Endometrial microvascular endothelial cells (primary cell): ENCODE measurements around the gene CDH23. TPM values are rescaled to one million over a fixed set of nuclear protein-coding genes. Genes with fewer than 3 reads are reported as not detected.
"Not testable (repeated sequence)": the region's sequence is repeated elsewhere in the genome, so short reads cannot be mapped to it uniquely, and the experiment has no call there.

ENCODE experiments used
- in situ Hi-C: cut with HindIII; loops from 2 replicates; pipeline ENCODE4 v1.10.0; 2017; ENCODE audit warnings: low sequenced_read_pairs, low pct_unique_long_range_greater_than_20kb; ENCODE audit errors: inconsistent ontology term
- total RNA-seq: library from RNA; depleted of rRNA; stranded (reverse); fragments of >200 nt; gene quantifications from one replicate; pipeline ENCODE4 v1.2.3, GENCODE V29; 2015; ENCODE audit errors: inconsistent ontology term

CDH23 gene
- total RNA-seq, 1 donor from 2014 or later = 0.09 TPM

DNA sequence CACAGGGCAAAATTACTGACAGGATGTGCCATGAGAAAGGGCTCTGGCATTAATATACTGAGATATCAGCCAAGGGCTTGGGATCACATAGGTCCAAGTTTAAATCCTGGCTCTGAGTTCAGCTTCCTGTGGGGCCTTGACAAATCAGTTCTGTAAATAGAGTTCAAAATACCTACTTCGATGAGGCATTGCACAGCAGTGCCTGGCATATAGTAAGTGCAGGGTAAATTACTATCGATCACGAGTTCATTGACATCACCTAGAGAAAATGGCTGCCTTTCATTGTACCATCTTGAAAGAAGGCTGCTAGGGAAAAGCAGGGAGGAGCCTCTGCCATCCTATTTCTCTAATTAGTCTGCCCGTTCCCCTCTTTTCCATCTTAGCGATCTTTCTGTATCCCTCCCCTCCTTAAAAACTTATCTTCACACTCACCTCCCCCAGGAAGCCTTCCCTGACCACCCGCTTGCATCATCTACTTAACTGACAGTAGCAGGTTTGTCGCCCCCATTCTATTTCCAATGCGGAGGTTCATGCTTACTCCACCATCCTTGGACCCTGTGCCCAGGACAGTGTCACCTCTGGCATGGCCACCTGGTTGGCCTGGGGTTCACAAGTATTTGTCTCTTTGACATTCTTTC, 198.3 kb downstream of the CDH23 start:
- in situ Hi-C loops = no loop called here

DNA sequence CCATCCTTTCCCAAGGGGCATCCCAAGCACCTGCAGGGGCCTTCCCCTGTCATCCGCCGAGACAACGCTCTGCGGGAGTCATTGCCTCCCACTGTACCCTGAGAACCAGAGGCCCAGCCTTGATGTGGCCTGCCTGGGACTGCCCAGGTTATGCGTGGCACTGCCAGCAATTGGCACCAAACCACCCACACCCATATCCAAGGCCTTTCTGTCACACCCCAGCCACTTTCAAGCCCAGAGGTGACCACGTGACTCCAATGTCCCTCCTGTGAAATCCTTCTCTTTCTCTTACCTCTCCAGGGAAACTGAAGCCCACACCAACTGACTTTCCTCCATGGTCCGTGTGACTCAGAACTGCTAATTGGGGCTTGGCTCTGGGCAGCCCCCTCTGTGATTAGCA, 198.9 kb downstream of the CDH23 start:
- in situ Hi-C loops = no loop called here

DNA sequence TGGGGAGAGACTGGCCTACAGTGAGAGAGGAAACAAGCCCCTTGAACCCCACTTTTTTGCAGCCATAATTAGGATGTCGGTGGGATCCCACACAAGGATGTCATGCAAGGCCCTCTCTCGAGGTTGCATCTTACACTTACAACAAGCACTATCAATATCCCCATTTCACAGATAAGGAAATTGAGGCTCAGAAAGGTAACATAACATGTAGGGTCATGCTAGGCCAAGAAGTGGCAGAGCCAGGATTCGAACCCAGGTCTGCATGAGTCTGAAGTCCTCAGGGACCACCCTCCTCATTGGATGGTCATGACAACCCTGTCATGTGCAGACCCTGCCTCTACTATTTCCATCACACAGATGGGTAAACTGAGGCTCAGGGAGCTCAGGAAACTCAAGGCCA, 199.4 kb downstream of the CDH23 start:
- in situ Hi-C loops = no loop called here

DNA sequence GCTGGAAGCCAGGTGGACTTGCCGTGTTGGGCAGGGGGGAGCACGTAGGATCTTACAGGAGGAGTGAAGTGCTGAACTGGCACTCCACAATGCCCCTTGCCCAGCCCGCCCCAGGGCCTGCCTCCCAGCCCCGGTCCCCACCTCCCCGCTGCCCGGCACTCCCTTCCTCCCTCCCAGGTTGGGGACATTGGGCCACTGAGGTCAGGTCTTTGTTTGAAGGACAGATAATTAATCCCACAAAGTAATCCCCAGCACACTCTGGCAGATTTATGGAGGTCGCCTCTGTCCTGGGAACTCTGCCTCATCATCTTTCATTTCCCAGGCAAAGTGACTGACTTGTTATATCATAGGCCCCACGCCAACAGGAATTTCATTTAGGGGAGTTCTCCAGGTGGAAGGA, 200.0 kb downstream of the CDH23 start:
- in situ Hi-C loops = no loop called here

DNA sequence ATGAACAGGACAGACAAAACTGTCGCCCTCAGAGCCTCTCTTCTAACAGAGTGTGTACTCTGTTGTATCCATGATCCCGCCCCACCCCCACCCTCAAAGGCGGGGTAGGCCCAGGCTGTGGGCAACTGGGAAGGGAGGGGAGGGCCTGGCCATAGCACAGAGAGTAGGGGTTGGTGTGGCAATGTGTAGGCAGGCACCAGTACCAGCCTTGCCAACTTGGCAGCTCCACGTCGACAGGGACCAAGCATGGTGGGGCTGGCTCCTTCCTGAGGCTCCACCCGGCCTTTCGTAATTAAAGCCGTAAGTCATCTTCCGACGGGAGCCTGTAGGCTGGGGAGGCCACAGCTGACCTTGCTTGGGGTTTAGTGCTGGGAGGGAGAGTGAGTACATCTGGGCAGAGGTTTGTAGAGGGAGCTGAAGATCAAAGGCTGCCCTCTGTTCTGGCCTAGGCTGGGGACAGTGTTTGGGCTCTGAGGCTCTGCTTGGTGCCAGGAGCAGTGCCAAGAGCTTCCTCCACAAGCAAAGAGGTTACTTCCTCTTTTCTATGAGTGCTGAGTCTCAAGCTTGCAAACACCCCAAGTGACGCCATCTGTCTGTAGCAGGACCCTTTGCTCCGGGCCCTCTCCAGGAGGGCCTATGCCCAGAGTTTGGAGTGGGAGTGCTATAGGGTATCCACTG, 201.2 kb downstream of the CDH23 start:
- in situ Hi-C loops = no loop called here

DNA sequence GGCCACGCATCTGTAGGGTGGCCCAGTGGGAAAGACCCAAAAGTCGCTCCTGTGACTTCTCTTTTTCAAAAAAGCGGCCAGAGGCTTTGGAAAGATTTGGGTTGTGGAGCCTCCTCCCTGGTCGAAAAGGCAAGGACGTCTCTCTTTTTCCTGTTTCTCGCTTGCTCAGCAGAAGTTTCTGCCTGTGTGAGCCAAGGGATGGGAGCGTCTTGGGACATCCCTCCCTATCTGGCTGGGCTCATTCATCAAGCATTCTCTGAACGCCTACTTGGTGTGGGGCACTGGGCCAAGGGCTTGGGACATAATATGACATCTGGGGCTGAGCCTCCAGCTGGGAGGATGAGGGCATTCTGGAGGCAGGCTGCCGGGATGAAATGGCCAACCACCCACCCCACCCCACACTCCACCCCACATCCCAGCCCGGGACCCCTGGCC, 201.9 kb downstream of the CDH23 start:
- in situ Hi-C loops = no loop called here

DNA sequence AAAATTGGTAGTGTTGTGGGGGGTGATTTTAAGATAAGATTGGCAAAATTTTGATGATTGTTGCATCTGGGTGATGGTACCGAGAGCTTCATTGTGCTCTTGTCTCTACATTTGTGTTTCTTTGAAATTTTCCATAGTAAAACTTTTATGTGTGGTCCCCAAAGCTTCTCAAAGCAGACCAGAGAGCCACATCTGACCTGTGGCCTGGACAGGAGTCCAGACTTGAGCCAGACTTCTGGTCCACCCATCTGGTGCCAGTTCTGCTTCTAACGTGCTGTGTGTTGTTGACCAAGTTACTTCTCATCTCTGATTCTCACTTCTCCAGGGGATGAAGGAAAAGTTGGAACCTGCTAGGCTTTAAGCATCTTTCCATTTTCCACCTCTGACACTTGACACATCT, 202.8 kb downstream of the CDH23 start:
- in situ Hi-C loops = no loop called here

DNA sequence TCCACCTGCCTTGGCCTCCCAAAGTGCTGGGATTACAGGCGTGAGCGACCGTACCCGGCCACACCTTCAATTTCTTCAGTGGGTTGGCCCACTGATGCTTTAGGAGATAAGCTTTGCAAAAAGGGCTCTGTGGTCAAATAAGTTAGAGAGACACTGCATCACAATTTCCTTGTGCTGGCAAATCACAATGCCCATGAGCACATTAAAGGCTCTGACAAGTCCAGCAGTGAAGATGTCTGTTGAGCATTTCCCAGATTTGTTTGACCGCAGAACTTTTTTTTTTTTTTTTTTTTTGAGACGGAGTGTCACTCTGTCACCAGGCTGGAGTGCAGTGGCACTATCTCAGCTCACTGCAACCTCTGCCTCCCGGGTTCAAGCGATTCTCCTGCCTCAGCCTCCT, 203.5 kb downstream of the CDH23 start:
- in situ Hi-C loops = not testable (repeated sequence)

DNA sequence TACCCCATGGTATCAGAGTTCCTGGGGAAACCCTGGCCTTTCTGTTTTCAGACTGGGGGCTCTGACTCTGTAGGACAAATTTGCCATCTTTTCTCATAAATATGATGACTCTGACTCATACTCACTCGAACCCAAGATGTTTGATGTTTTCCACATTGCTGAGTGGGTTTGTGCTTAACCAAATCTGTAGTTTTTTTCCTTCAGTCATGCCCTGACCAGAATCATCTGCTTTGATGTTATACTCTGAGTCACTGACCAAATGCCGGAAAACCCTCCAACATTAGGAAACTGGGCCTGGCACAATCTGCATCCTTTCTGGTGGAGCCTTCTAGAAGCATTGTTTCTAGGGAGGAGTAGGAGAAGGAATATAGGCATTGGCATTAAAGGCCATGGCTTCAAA, 204.1 kb downstream of the CDH23 start:
- in situ Hi-C loops = no loop called here

DNA sequence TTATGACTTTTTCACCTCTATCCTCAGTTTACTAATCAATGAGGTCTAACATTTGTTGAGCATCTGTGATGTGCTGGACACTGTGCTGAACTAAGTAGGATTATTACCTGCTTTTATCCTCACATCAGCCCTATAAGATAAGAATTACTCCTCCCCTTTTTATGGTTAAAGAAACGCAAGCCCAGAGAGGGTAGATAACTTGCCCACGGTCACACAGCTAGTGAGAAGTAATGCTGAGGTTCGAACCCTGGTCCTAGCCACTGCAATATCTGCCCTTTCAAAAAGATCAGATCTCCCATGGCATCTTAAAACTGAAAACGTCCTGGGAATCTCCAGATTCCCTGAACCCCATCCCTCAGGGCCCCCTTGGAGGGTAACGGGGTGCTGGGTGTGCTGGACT, 204.6 kb downstream of the CDH23 start:
- in situ Hi-C loops = no loop called here

DNA sequence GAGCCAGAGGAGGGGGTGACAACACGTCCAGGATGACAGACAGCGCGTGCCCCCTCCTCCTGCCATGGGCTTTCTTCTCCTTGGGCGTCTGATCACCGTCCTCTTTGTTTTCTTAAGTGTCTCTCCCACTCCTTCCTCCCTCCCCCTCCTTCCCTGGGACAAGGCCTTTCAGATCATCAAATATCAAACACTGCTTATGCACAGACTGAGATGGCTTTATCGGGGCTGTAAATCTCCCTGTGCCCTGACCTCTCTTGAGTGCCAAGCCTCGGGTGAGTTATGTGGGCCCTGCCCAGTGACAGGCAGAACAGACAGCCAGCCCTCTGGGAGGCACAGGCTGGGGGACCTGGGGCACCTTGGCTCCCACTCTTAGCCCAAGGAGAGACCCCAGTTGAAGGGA, 206.4 kb downstream of the CDH23 start:
- in situ Hi-C loops = no loop called here

DNA sequence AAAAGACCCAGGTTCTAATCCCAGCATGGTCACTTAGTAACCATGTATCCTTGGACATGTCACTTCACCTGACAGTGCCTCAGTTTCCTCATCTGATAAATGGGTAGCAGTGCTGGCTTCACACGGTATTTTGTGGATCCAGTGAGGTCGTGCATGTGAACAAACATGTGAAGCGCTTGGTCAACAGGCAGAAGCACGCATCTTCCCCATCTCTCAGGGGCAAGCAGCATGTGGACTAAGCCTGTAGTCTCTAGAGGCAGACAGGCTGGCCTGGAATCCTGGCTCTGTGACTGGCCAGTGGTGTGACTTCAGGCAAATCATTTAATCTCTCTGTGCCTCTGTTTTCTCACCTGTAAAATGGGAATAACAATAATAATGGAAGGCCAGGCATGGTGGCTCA, 207.0 kb downstream of the CDH23 start:
- in situ Hi-C loops = no loop called here

DNA sequence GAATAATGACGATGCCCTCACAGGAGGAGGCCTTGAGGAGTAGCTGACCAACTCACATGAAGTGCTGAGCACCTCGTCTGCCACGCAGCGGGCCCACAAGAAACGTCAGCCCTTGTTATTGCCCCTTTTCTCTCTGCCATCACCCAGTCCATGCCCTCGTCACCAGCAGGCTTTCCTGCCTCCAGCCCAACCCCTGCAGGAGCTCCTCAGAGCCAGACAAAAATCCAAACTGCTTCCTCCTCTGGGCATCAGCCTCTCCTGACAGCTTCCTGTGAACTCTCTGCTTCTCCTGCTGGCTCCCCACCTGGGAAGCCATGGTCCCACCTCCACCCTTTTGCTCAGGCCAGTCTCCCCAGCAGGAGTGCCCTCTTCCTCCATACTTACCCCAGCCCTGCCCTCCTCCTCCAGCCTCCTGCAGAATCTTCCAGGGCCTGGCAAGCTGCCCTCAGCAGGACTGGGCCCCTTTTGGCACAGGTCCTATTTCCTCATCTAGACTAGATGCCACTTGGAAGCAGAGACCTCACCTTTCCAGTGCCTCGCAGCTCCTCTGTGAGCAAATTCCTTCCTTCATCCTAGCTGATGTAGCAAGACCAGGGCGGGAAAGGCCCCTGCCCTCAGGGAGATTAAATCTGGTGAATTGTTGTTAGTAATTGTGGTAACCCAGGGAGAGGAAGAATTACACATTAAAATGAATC, 207.8 kb downstream of the CDH23 start:
- in situ Hi-C loops = no loop called here

DNA sequence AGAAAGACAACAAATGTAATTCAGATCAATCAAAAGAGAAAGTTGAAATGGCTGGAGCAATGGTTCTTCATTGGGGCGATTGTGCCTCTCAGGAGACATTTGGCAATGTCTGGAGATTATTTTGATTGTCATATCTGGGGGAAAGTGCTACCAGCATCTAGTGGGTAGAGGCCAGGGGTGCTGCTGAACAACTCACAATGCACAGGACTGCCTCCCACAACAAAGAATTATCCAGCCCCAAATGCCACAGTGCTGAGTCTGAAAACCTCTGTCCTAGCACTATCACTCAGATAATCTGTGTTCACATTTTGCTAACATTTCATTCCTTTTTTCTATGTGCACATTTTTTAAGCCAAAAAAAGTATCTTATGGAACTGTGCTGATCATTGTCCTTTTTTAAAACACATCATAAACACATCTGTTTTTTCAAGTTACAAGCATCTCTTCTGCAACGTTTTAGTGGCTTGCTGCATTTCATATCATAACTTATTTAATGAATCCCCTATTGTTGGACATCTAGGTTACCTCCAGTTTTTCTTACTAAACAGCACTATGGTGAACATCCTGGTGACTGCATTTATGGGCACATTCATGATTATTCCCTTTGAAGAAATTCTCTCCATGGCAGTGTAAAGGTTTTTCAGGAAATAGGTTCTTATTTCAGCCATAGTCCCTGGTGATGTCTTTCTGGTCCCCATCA, 208.7 kb downstream of the CDH23 start:
- in situ Hi-C loops = no loop called here

DNA sequence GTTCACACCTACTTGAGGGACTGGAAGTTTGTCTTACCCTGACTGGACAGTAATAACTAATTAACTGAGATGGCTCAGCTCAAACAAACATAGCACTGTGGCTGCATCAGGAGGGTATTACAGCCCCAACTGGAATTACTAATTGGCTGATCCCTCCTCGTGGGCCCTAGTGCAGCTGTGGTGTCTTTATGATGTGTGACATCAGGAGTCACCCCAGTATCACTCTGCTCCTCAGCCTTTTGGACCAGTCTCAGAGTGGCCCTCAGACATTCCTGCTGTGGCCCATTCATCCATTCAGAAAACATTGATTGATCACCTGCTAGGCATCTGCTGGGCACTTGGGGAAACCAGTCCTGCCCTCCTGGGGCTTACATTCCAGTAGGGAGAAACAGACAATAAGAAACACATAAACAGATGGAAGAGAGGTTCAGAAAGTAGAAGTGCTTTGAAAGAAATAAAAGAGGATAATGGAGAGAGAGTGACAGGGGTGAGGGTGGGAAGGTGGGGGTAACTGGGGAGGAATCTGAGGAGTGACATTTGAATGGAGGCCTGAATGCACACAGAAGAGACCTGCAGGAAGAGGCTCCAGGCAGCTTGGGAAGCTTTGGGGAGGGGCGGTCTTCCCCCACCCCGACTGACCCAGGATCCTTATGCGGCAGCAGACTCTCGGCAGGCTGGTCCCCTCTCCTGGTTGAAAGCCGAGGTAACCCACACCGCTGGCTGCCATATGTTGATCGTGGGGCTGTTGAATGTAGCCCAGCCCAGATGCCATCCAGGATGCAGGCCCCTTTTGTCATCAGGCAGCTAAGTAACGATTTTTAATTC, 209.7 kb downstream of the CDH23 start:
- in situ Hi-C loops = no loop called here

DNA sequence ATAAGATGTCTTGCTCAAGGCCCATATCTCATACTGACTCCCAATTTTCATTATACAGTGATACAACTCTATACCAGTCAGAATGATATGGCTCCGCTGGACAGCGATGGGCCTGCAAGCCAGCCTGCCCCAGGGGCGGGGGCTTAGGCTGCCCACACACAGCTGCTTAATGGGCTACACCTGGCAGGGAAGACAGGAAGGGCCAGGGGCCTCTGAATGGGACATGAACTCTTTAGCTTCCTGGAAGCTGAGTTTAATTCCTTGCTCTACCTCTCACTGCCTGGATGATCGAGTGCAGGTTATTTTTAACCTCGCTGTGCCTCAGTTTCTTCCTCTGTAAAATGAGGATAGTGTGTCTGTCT, 210.3 kb downstream of the CDH23 start:
- in situ Hi-C loops = no loop called here

DNA sequence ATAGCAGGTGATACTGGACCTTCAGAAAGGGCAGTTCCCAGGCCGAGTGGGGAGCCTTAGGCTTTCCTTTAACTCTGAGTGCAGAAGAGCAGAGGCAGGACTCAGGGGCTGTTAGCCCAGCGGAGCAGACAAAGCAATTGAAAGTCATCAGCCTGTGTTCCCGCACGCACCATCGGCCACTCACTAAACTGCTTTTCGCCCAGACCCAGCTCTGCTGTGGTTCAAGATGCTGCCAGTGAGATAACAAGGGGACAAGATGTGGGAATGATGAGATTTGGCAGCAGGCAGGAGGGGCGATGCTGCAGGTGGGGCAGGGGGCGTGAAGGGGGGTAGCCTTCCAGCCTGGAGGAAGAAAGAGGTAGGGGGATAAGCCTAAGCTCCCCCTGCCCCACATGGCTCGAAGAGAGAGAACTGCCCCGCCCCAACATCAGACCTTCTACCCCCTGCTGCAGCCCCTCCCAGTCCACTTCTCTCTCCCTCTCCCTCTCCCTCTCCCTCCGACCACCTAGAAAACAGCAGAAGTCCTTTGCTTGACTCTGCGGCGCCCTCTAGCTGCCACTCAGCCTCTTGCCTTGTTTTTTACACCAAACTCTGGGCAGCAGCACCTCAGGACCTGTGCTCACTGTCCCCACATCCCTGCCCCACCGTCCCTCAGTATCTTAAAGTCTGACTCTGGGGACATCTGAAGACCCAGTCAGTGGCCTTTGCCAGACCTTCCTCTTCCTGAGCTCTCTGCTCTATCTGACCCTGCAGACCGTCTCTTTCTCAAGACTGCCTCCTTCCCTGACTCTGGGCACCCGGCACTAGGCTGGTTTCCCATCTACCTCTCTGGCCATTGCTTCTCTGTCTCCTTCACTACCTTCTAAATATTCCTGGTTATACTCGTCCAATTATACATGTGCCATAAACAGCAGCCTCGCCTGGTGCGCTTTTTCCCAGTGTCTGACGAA, 212.4 kb downstream of the CDH23 start:
- in situ Hi-C loops = no loop called here

DNA sequence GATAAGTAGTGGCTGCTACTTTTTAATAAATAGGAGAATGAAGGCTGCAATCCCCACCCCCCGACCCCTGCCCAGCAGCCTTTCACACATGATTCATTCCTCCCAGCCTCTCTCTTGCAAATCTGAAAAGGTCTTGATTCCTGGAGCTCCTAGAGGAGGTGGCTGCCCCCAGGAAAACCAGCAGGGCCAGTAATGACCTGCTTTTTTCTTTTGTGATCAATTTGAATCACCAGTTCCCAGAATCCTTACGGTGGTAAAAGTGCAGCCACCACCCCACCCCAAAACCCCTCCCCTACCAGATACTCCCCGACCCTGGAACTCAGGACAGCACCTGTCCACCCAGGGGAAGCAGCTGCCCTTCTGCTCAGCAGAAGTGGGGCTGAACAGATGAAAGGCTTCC, 213.9 kb downstream of the CDH23 start:
- in situ Hi-C loops = no loop called here
